HG03342 (cell line): Measurements from ENCODE around the gene CPXM2.

ENCODE experiments used
- ATAC-seq: cut with Tn5 transposase; IDR thresholded peaks from one replicate; pipeline ENCODE4 v1.9.1; 2021; ENCODE audit warnings: mild to moderate bottlenecking, moderate library complexity; ENCODE audit not compliant: unreplicated experiment

Gene CPXM2

DNA sequence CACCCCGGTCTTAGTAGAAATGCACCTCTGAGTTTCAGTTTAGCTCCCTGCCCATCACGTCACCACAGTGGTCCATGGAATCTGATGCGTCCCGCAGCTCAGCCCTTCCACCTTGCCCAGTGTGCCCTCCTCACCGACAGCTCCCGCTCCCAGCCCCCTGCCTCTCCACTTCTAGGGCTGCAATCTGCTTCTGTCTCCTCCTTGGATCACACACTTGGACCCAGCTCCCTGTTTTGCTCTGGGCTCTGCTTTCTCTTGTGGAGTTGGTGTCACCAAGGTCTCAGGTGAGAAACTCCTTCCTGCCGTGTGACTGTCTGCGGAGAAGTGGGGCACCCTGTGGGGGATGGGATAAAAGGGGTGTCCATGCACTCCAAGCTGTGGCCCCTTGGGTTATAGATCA, 187.5 kb downstream of the CPXM2 start:
- ATAC-seq: no peak

DNA sequence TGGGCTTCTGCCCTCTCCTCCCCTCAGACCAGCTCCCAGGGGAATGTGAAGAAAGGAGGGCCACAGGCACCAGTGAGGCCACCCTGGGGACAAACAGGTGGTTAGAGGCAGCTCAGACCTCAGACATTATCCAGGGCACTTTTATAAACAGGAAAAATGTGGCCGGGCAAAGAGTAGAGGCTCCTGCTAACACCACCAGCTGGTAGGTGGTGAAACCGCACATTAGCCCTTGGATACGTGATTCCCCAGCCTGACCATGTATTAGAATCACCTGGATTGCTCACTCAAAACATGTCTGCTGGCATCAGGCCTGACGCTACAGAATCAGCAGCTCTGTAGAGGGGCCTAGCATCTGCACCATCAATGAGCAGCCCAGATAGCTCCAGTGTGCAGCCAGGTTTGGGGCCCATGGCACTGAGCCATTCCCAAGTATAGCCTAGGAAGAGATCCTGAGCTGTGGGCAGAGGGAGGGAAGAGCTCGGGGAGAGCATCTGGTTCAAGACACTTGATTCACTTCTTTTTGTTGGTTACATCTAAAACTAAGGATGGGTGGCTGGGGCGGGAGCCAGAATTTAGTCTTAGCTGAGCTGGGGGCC, 188.3 kb downstream of the CPXM2 start:
- no peak for ATAC-seq
